GM12878 (cell line): ENCODE data around the gene RNF31. TPM values are rescaled to one million over a fixed set of nuclear protein-coding genes. Genes with fewer than 3 reads are reported as not detected.

Experiments used
- ATAC-seq: fragments of 200-7000 bp; cut with Tn5 transposase; 3 replicates; pipeline ENCODE4 v1.9.1; 2020; ENCODE audit warnings: mild to moderate bottlenecking, moderate library complexity
- BruUV-seq: library from RNA; stranded (reverse); fragments of 400-500 nt; replicated peaks from 2 replicates; lab custom pipeline; 2021; lab: Mats Ljungman, UMichigan
- CTCF ChIA-PET: fragments of 300-600 bp; sonication (Branson Sonifier 250); formaldehyde crosslinking; extraction: SDS; loops from one replicate; lab custom pipeline; 2021; ENCODE audit warnings: inconsistent platforms; lab: Yijun Ruan, JAX
- POLR2A ChIA-PET: fragments of 350-600 bp; formaldehyde crosslinking; extraction: SDS; loops from one replicate; lab custom pipeline; 2021; ENCODE audit warnings: inconsistent platforms; lab: Charles Lee
- RAD21 ChIA-PET: fragments of 300-600 bp; sonication (Branson Sonifier 250); formaldehyde crosslinking; loops from one replicate; lab custom pipeline; 2023; ENCODE audit warnings: antibody characterized with exemption; ENCODE audit not compliant: unreplicated experiment; lab: Charles Lee
- SMC1A ChIA-PET: fragments of 300-600 bp; sonication (Branson Sonifier 250); formaldehyde crosslinking; loops from one replicate; lab custom pipeline; 2023; ENCODE audit not compliant: unreplicated experiment, uncharacterized antibody; lab: Charles Lee
- DNase-seq: peaks from one replicate; pipeline ENCODE4 v3.0.0-alpha.2; 2011; ENCODE audit warnings: low read depth, low spot score
- FAIRE-seq: peaks from 3 replicates; lab custom pipeline; 2011; peaks lifted over from hg19 to GRCh38; lab: Jason Lieb, UNC
- H2AFZ ChIP-seq: 2 replicates; pipeline ENCODE4 v1.6.0; 2011; ENCODE audit warnings: low read depth, low read length, control low read depth; ENCODE audit not compliant: control insufficient read depth
- H3K27ac ChIP-seq: 2 replicates; pipeline ENCODE4 v1.5.1; 2011; ENCODE audit warnings: control low read depth; ENCODE audit not compliant: control insufficient read depth, insufficient read depth
- H3K27me3 ChIP-seq, 2 experiments: replicated peaks in 1 of 2; 2 replicates each; pipeline versions ENCODE4 v1.6.0 to v1.6.1; 2011; ENCODE audit warnings: low read length in 1 of 2; ENCODE audit not compliant: control insufficient read depth in 2 of 2, insufficient read depth in 2 of 2
- H3K36me3 ChIP-seq, 2 experiments: 2 replicates each; pipeline ENCODE4 v1.5.1; 2011; ENCODE audit warnings: low read length in 1 of 2; ENCODE audit not compliant: control insufficient read depth in 2 of 2, insufficient read depth in 2 of 2
- H3K4me1 ChIP-seq: 2 replicates; pipeline ENCODE4 v1.6.1; 2011; ENCODE audit warnings: mild to moderate bottlenecking, low read length, moderate library complexity, mixed read lengths; ENCODE audit not compliant: control insufficient read depth, insufficient read depth
- H3K4me2 ChIP-seq: 2 replicates; pipeline ENCODE4 v1.6.0; 2011; ENCODE audit warnings: control low read depth; ENCODE audit not compliant: control insufficient read depth, insufficient read depth
- H3K4me3 ChIP-seq: fragments of 200-600 bp; sonication (generic); 2 replicates; pipeline ENCODE4 v1.5.1; 2016
- H3K79me2 ChIP-seq: 2 replicates; pipeline ENCODE4 v1.6.0; 2011; ENCODE audit warnings: low read length; ENCODE audit not compliant: control insufficient read depth, insufficient read depth
- H3K9ac ChIP-seq: 2 replicates; pipeline ENCODE4 v1.8.0; 2011; ENCODE audit warnings: low read length, control low read depth, mixed read lengths; ENCODE audit not compliant: control insufficient read depth, insufficient read depth
- H3K9me3 ChIP-seq: replicated peaks from 3 replicates; pipeline ENCODE4 v1.5.1; 2011; ENCODE audit warnings: mild to moderate bottlenecking, low read length; ENCODE audit not compliant: control insufficient read depth, insufficient read depth
- H4K20me1 ChIP-seq: 2 replicates; pipeline ENCODE4 v1.6.0; 2011; ENCODE audit not compliant: control insufficient read depth, insufficient read depth
- ATF2 ChIP-seq: IDR thresholded peaks from 2 replicates; pipeline ENCODE4 v1.6.1; 2012; ENCODE audit warnings: low read length, inconsistent platforms
- BCL3 ChIP-seq: IDR thresholded peaks from 2 replicates; pipeline ENCODE4 v1.6.1; 2011; ENCODE audit warnings: borderline replicate concordance, low read depth, mild to moderate bottlenecking, moderate library complexity, low read length; ENCODE audit not compliant: insufficient read depth, poor library complexity, severe bottlenecking
- E2F4 ChIP-seq: IDR thresholded peaks from 2 replicates; pipeline ENCODE4 v1.6.1; 2012; ENCODE audit warnings: low read depth, low read length, improper control_type of control experiment
- FOXK2 ChIP-seq: fragments of 450-650 bp; IDR thresholded peaks from 2 replicates; pipeline ENCODE4 v1.6.1; 2017; ENCODE audit warnings: mild to moderate bottlenecking, moderate library complexity
- MEF2B ChIP-seq: fragments of 450-650 bp; IDR thresholded peaks from 2 replicates; pipeline ENCODE4 v1.6.1; 2018; ENCODE audit warnings: mild to moderate bottlenecking, moderate library complexity; ENCODE audit not compliant: partially characterized antibody, poor library complexity, severe bottlenecking
- MTA2 ChIP-seq: fragments of 450-650 bp; IDR thresholded peaks from 2 replicates; pipeline ENCODE4 v1.6.1; 2016; ENCODE audit warnings: low read depth, mild to moderate bottlenecking, moderate library complexity
- PAX8 ChIP-seq: fragments of 450-650 bp; IDR thresholded peaks from 2 replicates; pipeline ENCODE4 v1.6.1; 2017; ENCODE audit warnings: mild to moderate bottlenecking, moderate library complexity
- SREBF1 ChIP-seq: IDR thresholded peaks from 2 replicates; pipeline ENCODE4 v1.6.1; 2012; ENCODE audit warnings: mild to moderate bottlenecking, low read length
- WGBS: methylation state at CpG from one replicate; pipeline ENCODE4 v1.1.6; 2016; ENCODE audit warnings: low lambda C conversion rate; ENCODE audit not compliant: insufficient replicate concordance, insufficient coverage; ENCODE audit errors: missing lambda C conversion rate; 5-methylcytosine and 5-hydroxymethylcytosine counted together
- in situ Hi-C: fragments of 300-500 bp; cut with MboI; formaldehyde crosslinking; loops from 9 replicates; pipeline ENCODE4 v1.14.3; 2018; ENCODE audit warnings: mixed read lengths
- intact Hi-C: fragments of 100-400 bp; cut with micrococcal nuclease; formaldehyde crosslinking; loops from one replicate; pipeline ENCODE4 v1.14.2; 2022; ENCODE audit not compliant: unreplicated experiment
- polyA plus RNA-seq, 11 experiments: library from polyadenylated mRNA; depleted of rRNA in 4 of 11; unstranded in 6 of 11; stranded (reverse) in 5 of 11; fragments of >200 nt; fragmentation: Nextera tagmentation in 4 of 11; fragmentation: Illumina TruSeq in 1 of 11; extraction: Ambion mirVana in 4 of 11; extraction: Trizol in 1 of 11; gene quantifications; 1 replicate in 1 of 11; 2 replicates in 10 of 11; pipeline versions ENCODE4 v1.2.1 to v1.2.3, GENCODE V29; 2011 to 2016; ENCODE audit warnings: inconsistent platforms in 2 of 11, missing spikeins in 2 of 11, low read depth in 1 of 11
- total RNA-seq, 4 experiments: library from RNA; depleted of rRNA in 3 of 4; stranded (reverse); fragments of >200 nt in 3 of 4; fragmentation: Illumina TruSeq in 1 of 4; extraction: Trizol in 1 of 4; gene quantifications; 2 replicates each; pipeline versions ENCODE4 v1.2.1 to v1.2.3, GENCODE V29; 2013 to 2021

RNF31 gene
- total and polyA plus RNA-seq, 10 of the 15 experiments (the other 5 are each of a cell fraction or from before 2014, with no cell fraction given), result 8.5 to 92.7 (median 52.0) TPM

GRCh38 chr14:24189059-24189375, 41.7 kb downstream of the RNF31 start:
- TSS peak; percentile 53 for BruUV-seq
- Histone ChIP-seq H3K4me3 (no peak overlapping the region), H3K27ac (peak overlapping the region; percentile 17), H2AFZ (peak overlapping the region; percentile 48; the same call in 1 of the 2 replicates), H3K9ac (peak overlapping the region; percentile 69; the same call in 1 of the 2 replicates), H3K79me2 (peaks cover 24% of the 10 kb centered on the region), H4K20me1 (no peaks in the 10 kb centered on the region), H3K9me3 (no peaks in the 10 kb centered on the region), H3K4me2 (peak overlapping the region; percentile 78), H3K4me1 (0 out of 2 replicates have a peak, but pooled peaks cover 4% of the 10 kb centered on the region), H3K36me3 (peaks cover 16 to 19% of the 10 kb centered on the region in 2 experiments), H3K27me3 (no peaks in the 10 kb centered on the region)
- DNase-seq (no peak), ATAC-seq (no peak), FAIRE-seq (no peak)
- CTCF ChIA-PET, result interaction anchor here (0.6 to 2.2 kb wide), 8 partner anchors 13 to 1815 kb away, joined by 3 to 9 read pairs (median 6); partner anchors contain the start of genes CHMP4A, CIDEB, IRF9 and TINF2
- TF ChIP-seq MEF2B (no peak), ATF2 (0 out of 2 replicates have a peak, but pooled peaks have one; percentile 7)
- in situ Hi-C loops (no loop called here), intact Hi-C loops (loop anchor here (2.0 kb wide), 1 partner anchor 108 kb away; no protein-coding TSS in a partner anchor)
- SMC1A ChIA-PET, result interaction anchor here (0.9 to 1.5 kb wide), 6 partner anchors 28 to 119 kb away, joined by 3 to 11 read pairs (median 4); partner anchors contain the start of genes CIDEB, DCAF11, IRF9 and NRL
- POLR2A ChIA-PET, result interaction anchor here (0.9 to 3.0 kb wide), 8 partner anchors 13 to 242 kb away, joined by 3 to 28 read pairs (median 6); partner anchors contain the start of genes CHMP4A, CIDEB, IRF9 and PSME1
- 0% methylated on average over 3 of the region's 3 CpGs for WGBS
- RAD21 ChIA-PET, result interaction anchor here (0.6 to 2.8 kb wide), 13 partner anchors 25 to 131 kb away, joined by 3 to 13 read pairs (median 4); partner anchors contain the start of genes CHMP4A, CIDEB, DCAF11 and DHRS1

GRCh38 chr14:24189460-24189859, 42.2 kb downstream of the RNF31 start:
- no peak for FAIRE-seq
- intact Hi-C loops (loop anchor here (2.0 kb wide), 1 partner anchor 107 kb away; no protein-coding TSS in a partner anchor), in situ Hi-C loops (no loop called here)
- Histone ChIP-seq H3K4me3 (no peak overlapping the region), H3K36me3 (peaks cover 12 to 19% of the 10 kb centered on the region in 2 experiments), H3K79me2 (peaks cover 28% of the 10 kb centered on the region), H3K4me1 (peaks cover 4% of the 10 kb centered on the region; the same call in 1 of the 2 replicates), H3K27ac (peak overlapping the region; percentile 17; the same call in 1 of the 2 replicates), H2AFZ (no peak overlapping the region), H3K9ac (no peak overlapping the region), H3K9me3 (no peaks in the 10 kb centered on the region), H3K4me2 (peak overlapping the region; percentile 78), H4K20me1 (no peaks in the 10 kb centered on the region), H3K27me3 (no peaks in the 10 kb centered on the region)
- no peak for DNase-seq
- no peak for ATAC-seq
- ChIA-PET SMC1A (interaction anchor here (0.9 to 1.5 kb wide), 5 partner anchors 28 to 119 kb away, joined by 3 to 11 read pairs (median 5); partner anchors contain the start of genes CIDEB, DCAF11, IRF9 and NRL), CTCF (interaction anchor here (0.6 to 2.2 kb wide), 8 partner anchors 14 to 1815 kb away, joined by 3 to 9 read pairs (median 6); partner anchors contain the start of genes CHMP4A, CIDEB, IRF9 and TINF2), RAD21 (interaction anchor here (0.6 to 2.8 kb wide), 12 partner anchors 24 to 132 kb away, joined by 3 to 13 read pairs (median 4); partner anchors contain the start of genes CHMP4A, CIDEB, DCAF11 and DHRS1), POLR2A (interaction anchor here (1.0 to 3.0 kb wide), 8 partner anchors 14 to 241 kb away, joined by 3 to 28 read pairs (median 6); partner anchors contain the start of genes CHMP4A, CIDEB, IRF9 and PSME2)
- no TSS peak for BruUV-seq
- over 99% methylated on average over 9 of the region's 9 CpGs for WGBS
- no peak for TF ChIP-seq FOXK2
- TF ChIP-seq BCL3, result no peak
- no peak for TF ChIP-seq E2F4
- no peak for TF ChIP-seq SREBF1
- no peak for TF ChIP-seq MTA2
- TF ChIP-seq PAX8, result no peak
